Measurements from ENCODE around the gene TBX10.

DNA sequence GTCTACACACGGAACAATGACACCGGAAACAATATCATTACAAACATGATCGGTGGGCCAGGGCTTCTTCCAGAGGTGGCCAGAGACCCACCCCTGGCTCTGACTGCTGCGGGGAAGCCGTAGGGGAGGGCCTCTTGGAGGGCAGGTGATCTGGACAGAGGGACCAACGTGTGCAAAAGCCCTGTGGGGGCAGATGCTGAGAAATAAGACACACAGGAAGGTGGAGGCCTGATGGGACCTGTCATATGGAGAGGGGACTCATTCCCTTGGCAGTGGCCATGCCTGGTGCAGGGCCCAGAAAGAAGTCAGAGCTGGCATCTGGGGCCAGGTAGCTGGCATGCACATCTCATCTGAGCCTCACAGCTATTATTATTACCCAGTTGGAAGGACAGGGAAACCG lies 33.8 kb upstream of the TBX10 start:
- TF ChIP-seq POLR2AphosphoS5 (IDR thresholded peaks at IDR 0.05): no peak
- no peak for TF ChIP-seq EP300 (IDR thresholded peaks at IDR 0.05)
- no peak for TF ChIP-seq CTCF (IDR thresholded peaks at IDR 0.05)
- TF ChIP-seq POLR2A (IDR thresholded peaks at IDR 0.05): no peak
